GM12891 (cell line): ENCODE measurements around the gene KPTN.

Experiments
- POLR2A ChIP-seq: IDR thresholded peaks from 2 replicates; pipeline ENCODE4 v1.6.1; 2011; ENCODE audit warnings: low read depth, low read length, control low read depth
- POLR2AphosphoS5 ChIP-seq: IDR thresholded peaks from 2 replicates; pipeline ENCODE4 v1.6.1; 2011; ENCODE audit warnings: low read depth, low read length, control low read depth
- POU2F2 ChIP-seq: IDR thresholded peaks from 2 replicates; pipeline ENCODE4 v1.6.1; 2011; ENCODE audit warnings: low read depth, mild to moderate bottlenecking, control low read depth, low read length, moderate library complexity
- SPI1 ChIP-seq: IDR thresholded peaks from 2 replicates; pipeline ENCODE4 v1.6.1; 2011; ENCODE audit warnings: low read depth, low read length, control low read depth
- TAF1 ChIP-seq: IDR thresholded peaks from 2 replicates; pipeline ENCODE4 v1.6.1; 2011; ENCODE audit warnings: low read depth, low read length, control low read depth

GRCh38 chr19:47506459-47506858, 22.4 kb upstream of the KPTN start:
- TF ChIP-seq POLR2A (no peak), TAF1 (no peak), POLR2AphosphoS5 (no peak), POU2F2 (no peak), SPI1 (no peak)
